Renal cortex interstitium (tissue), 11 donors: Measurements from ENCODE around the gene CBX5. TPM values are rescaled to one million over a fixed set of nuclear protein-coding genes. Genes with fewer than 3 reads are reported as not detected.
A peak's percentile ranks its signal among the peaks of the same experiment; 100 is the strongest.

Experiments
- DNase-seq, 11 donors: peaks; one replicate each; pipeline ENCODE4 v3.0.0-alpha.2; 2013; ENCODE audit warnings: low read depth in 9 of 11, low spot score in 4 of 11; ENCODE audit errors: extremely low read depth in 1 of 11
- polyA plus RNA-seq, 3 donors: library from polyadenylated mRNA; unstranded; fragments of 120-200 nt; gene quantifications; one replicate each; pipeline ENCODE4 v1.2.1, GENCODE V29; 2013; ENCODE audit not compliant: insufficient read length in 3 of 3

The CBX5 gene
- polyA plus RNA-seq, 3 donors, result 116 to 138 (median 129) TPM

GRCh38 chr12:54280468-54281260 lies 742 bp upstream of the CBX5 start, which contains the start of gene HNRNPA1:
Gene HNRNPA1 (plus strand): TSS chr12:54280726. CDS start chr12:54280808, 82 bp downstream.
- peak; percentile 92 to 100 (median 98) for DNase-seq

- DNase-seq, result no peak
Observed at GRCh38 chr12:54279227-54279631, 693 bp downstream of the CBX5 start.

GRCh38 chr12:54277823-54278276 lies 2.1 kb downstream of the CBX5 start:
- no peak for DNase-seq

- no peak for DNase-seq
Observed at GRCh38 chr12:54276368-54276767, 3.6 kb downstream of the CBX5 start.

- no peak for DNase-seq
Observed at GRCh38 chr12:54273981-54274380, 5.9 kb downstream of the CBX5 start.

GRCh38 chr12:54272214-54272613 lies 7.7 kb downstream of the CBX5 start:
- no peak for DNase-seq

- no peak for DNase-seq
Observed at GRCh38 chr12:54270345-54270744, 9.6 kb downstream of the CBX5 start.

GRCh38 chr12:54266852-54267251 lies 13.1 kb downstream of the CBX5 start:
- DNase-seq, result no peak

GRCh38 chr12:54265364-54265812 lies 14.5 kb downstream of the CBX5 start:
- DNase-seq, result no peak

- peak in 1 of 11 donors; percentile 55 for DNase-seq
Observed at GRCh38 chr12:54262403-54262925, 17.5 kb downstream of the CBX5 start.

GRCh38 chr12:54261815-54262402 lies 18.0 kb downstream of the CBX5 start:
- no peak for DNase-seq

- peak; percentile 78 to 90 (median 83) for DNase-seq
Observed at GRCh38 chr12:54259194-54260011, 20.5 kb downstream of the CBX5 start.

- DNase-seq, result no peak
Observed at GRCh38 chr12:54258201-54258681, 21.7 kb downstream of the CBX5 start.

GRCh38 chr12:54257332-54257731 lies 22.6 kb downstream of the CBX5 start:
- DNase-seq, result no peak

- no peak for DNase-seq
Observed at GRCh38 chr12:54253240-54253639, 26.7 kb downstream of the CBX5 start.

- DNase-seq, result peak in 1 of 11 donors; percentile 43
Observed at GRCh38 chr12:54251667-54252284, 28.1 kb downstream of the CBX5 start.

GRCh38 chr12:54249489-54249888 lies 30.4 kb downstream of the CBX5 start:
- DNase-seq, result no peak

- DNase-seq, result no peak
Observed at GRCh38 chr12:54246011-54246641, 33.8 kb downstream of the CBX5 start.
